ENCODE data around the gene TNFRSF4.

The TNFRSF4 gene

DNA sequence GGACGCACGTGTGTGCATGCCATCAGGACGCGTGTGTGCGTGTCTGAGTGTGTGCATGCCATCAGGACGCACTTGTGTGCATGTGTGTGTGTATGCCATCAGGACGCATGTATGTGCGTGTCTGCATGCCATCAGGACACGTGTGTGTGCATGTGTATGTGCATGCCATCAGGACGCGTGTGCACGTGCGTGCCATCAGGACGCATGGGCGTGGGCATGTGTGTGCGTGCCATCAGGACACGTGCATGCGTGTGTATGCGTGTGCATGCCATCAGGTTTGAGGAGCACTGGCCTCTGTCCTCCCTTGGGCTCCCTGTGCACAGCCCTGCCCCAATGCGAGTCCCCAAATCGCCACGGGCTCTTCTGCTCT lies 45.2 kb upstream of the TNFRSF4 start:
- Histone ChIP-seq H3K27me3 (replicated peaks in 2 of 5; ENCODE audit: control insufficient read depth in 4 of 5, insufficient read depth in 5 of 5, low read length in 4 of 5) (no peaks in the 10 kb centered on the region), H3K36me3 (ENCODE audit: control insufficient read depth in 4 of 4, insufficient read depth in 4 of 4, low read length in 3 of 4) (peaks cover 0 to 85% (median 49%) of the 10 kb centered on the region in 4 experiments), H3K27ac (ENCODE audit: insufficient read depth in 1 of 2, low read depth in 1 of 2, low read length in 2 of 2, poor library complexity in 1 of 2, severe bottlenecking in 2 of 2) (no peak overlapping the region), H3K4me1 (ENCODE audit: control extremely low read depth in 1 of 4, control insufficient read depth in 4 of 4, insufficient read depth in 4 of 4, low read length in 3 of 4) (peaks cover 0 to 6% (median 4%) of the 10 kb centered on the region in 4 experiments), H3K4me3 (ENCODE audit: control insufficient read depth in 1 of 7, extremely low read depth in 1 of 7, insufficient read depth in 4 of 7, low read depth in 2 of 7, low read length in 6 of 7) (no peak overlapping the region), H3K9me3 (ENCODE audit: control extremely low read depth in 1 of 5, control insufficient read depth in 4 of 5, insufficient read depth in 2 of 5, low read depth in 1 of 5, low read length in 4 of 5) (no peaks in the 10 kb centered on the region)
- ChIA-PET CTCF (interaction anchor here (3.5 kb wide), 1 partner anchor 12 kb away, joined by 10 read pairs; no protein-coding TSS in a partner anchor), POLR2A (no interaction called here)
- WGBS (ENCODE audit: insufficient coverage), result 97% methylated on average over 21 of the region's 22 CpGs
- DNase-seq, result no peak

- no peak overlapping the region for H3K27ac ChIP-seq (ENCODE audit: insufficient read depth in 1 of 2, low read depth in 1 of 2, low read length in 2 of 2, poor library complexity in 1 of 2, severe bottlenecking in 2 of 2)
- ChIA-PET POLR2A (no interaction called here), CTCF (interaction anchor here (0.7 to 1.5 kb wide), 2 partner anchors 135 to 136 kb away, joined by 3 to 8 read pairs; no protein-coding TSS in a partner anchor)
- no peaks in the 10 kb centered on the region for H3K27me3 ChIP-seq (replicated peaks in 2 of 5; ENCODE audit: control insufficient read depth in 4 of 5, insufficient read depth in 5 of 5, low read length in 4 of 5)
- peaks cover 5 to 79% (median 44%) of the 10 kb centered on the region in 4 experiments for H3K36me3 ChIP-seq (ENCODE audit: control insufficient read depth in 4 of 4, insufficient read depth in 4 of 4, low read length in 3 of 4)
- over 99% methylated on average over 18 of the region's 31 CpGs for WGBS (ENCODE audit: insufficient coverage)
- H3K4me1 ChIP-seq (ENCODE audit: control extremely low read depth in 1 of 4, control insufficient read depth in 4 of 4, insufficient read depth in 4 of 4, low read length in 3 of 4), result peaks cover 0 to 6% (median 4%) of the 10 kb centered on the region in 4 experiments
- no peak for DNase-seq
- no peaks in the 10 kb centered on the region for H3K9me3 ChIP-seq (ENCODE audit: control extremely low read depth in 1 of 5, control insufficient read depth in 4 of 5, insufficient read depth in 2 of 5, low read depth in 1 of 5, low read length in 4 of 5)
- no peak overlapping the region for H3K4me3 ChIP-seq (ENCODE audit: control insufficient read depth in 1 of 7, extremely low read depth in 1 of 7, insufficient read depth in 4 of 7, low read depth in 2 of 7, low read length in 6 of 7)
Observed at GRCh38 chr1:1256956-1257871, 43.3 kb upstream of the TNFRSF4 start.

DNA sequence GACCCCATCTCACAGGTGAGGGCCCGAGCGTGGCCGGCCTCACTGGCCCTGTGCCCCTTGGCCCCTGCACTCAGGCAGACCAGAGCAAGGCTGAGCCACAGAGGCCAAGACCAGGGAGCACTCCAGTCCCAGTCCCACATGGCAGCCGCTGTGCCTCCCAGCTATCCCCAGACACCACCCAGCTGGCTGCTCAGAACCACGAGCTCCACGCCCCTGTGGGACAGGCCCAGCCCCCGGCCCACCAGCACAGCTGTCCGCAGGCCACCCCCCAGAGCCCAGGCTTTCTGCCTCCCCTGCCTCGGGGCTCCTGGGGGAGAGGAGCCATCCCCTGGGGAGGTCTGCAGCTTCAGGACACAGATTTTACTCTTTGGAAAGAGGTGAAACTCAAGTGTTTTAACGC lies 41.7 kb upstream of the TNFRSF4 start:
- ChIA-PET CTCF (interaction anchor here (1.6 kb wide), 1 partner anchor 133 kb away, joined by 8 read pairs; no protein-coding TSS in a partner anchor), POLR2A (no interaction called here)
- H3K4me3 ChIP-seq (ENCODE audit: control insufficient read depth in 1 of 7, extremely low read depth in 1 of 7, insufficient read depth in 4 of 7, low read depth in 2 of 7, low read length in 6 of 7), result no peak overlapping the region
- 100% methylated on average over 8 of the region's 10 CpGs for WGBS (ENCODE audit: insufficient coverage)
- H3K4me1 ChIP-seq (ENCODE audit: control extremely low read depth in 1 of 4, control insufficient read depth in 4 of 4, insufficient read depth in 4 of 4, low read length in 3 of 4), result peaks cover 0 to 6% (median 5%) of the 10 kb centered on the region in 4 experiments
- H3K36me3 ChIP-seq (ENCODE audit: control insufficient read depth in 4 of 4, insufficient read depth in 4 of 4, low read length in 3 of 4), result peaks cover 5 to 67% (median 39%) of the 10 kb centered on the region in 4 experiments
- H3K27ac ChIP-seq (ENCODE audit: insufficient read depth in 1 of 2, low read depth in 1 of 2, low read length in 2 of 2, poor library complexity in 1 of 2, severe bottlenecking in 2 of 2), result no peak overlapping the region
- no peaks in the 10 kb centered on the region for H3K9me3 ChIP-seq (ENCODE audit: control extremely low read depth in 1 of 5, control insufficient read depth in 4 of 5, insufficient read depth in 2 of 5, low read depth in 1 of 5, low read length in 4 of 5)
- DNase-seq, result no peak
- H3K27me3 ChIP-seq (replicated peaks in 2 of 5; ENCODE audit: control insufficient read depth in 4 of 5, insufficient read depth in 5 of 5, low read length in 4 of 5), result no peaks in the 10 kb centered on the region

GRCh38 chr1:1255078-1255477 lies 41.1 kb upstream of the TNFRSF4 start:
- no peak overlapping the region for H3K4me3 ChIP-seq (ENCODE audit: control insufficient read depth in 1 of 7, extremely low read depth in 1 of 7, insufficient read depth in 4 of 7, low read depth in 2 of 7, low read length in 6 of 7)
- H3K9me3 ChIP-seq (ENCODE audit: control extremely low read depth in 1 of 5, control insufficient read depth in 4 of 5, insufficient read depth in 2 of 5, low read depth in 1 of 5, low read length in 4 of 5), result no peaks in the 10 kb centered on the region
- ChIA-PET CTCF (interaction anchor here (0.9 to 1.6 kb wide), 3 partner anchors 133 to 240 kb away, joined by 3 to 8 read pairs (median 3); no protein-coding TSS in a partner anchor), POLR2A (interaction anchor here (1.1 kb wide), 1 partner anchor 148 kb away, joined by 5 read pairs; no protein-coding TSS in a partner anchor)
- WGBS (ENCODE audit: insufficient coverage), result 97% methylated on average over 26 of the region's 26 CpGs
- H3K4me1 ChIP-seq (ENCODE audit: control extremely low read depth in 1 of 4, control insufficient read depth in 4 of 4, insufficient read depth in 4 of 4, low read length in 3 of 4), result peaks cover 0 to 9% (median 5%) of the 10 kb centered on the region in 4 experiments
- no peak for DNase-seq
- H3K36me3 ChIP-seq (ENCODE audit: control insufficient read depth in 4 of 4, insufficient read depth in 4 of 4, low read length in 3 of 4), result peaks cover 5 to 62% (median 37%) of the 10 kb centered on the region in 4 experiments
- H3K27ac ChIP-seq (ENCODE audit: insufficient read depth in 1 of 2, low read depth in 1 of 2, low read length in 2 of 2, poor library complexity in 1 of 2, severe bottlenecking in 2 of 2), result no peak overlapping the region
- no peaks in the 10 kb centered on the region for H3K27me3 ChIP-seq (replicated peaks in 2 of 5; ENCODE audit: control insufficient read depth in 4 of 5, insufficient read depth in 5 of 5, low read length in 4 of 5)

- POLR2A ChIA-PET, result interaction anchor here (1.1 kb wide), 1 partner anchor 148 kb away, joined by 5 read pairs; no protein-coding TSS in a partner anchor
Observed at GRCh38 chr1:1254667-1254998, 40.7 kb upstream of the TNFRSF4 start.

GRCh38 chr1:1253972-1254666 lies 40.2 kb upstream of the TNFRSF4 start:
- 98% methylated on average over 45 of the region's 50 CpGs for WGBS (ENCODE audit: insufficient coverage)
- Histone ChIP-seq H3K4me3 (ENCODE audit: control insufficient read depth in 1 of 7, extremely low read depth in 1 of 7, insufficient read depth in 4 of 7, low read depth in 2 of 7, low read length in 6 of 7) (no peak overlapping the region), H3K4me1 (ENCODE audit: control extremely low read depth in 1 of 4, control insufficient read depth in 4 of 4, insufficient read depth in 4 of 4, low read length in 3 of 4) (peaks cover 0 to 9% (median 5%) of the 10 kb centered on the region in 4 experiments), H3K9me3 (ENCODE audit: control extremely low read depth in 1 of 5, control insufficient read depth in 4 of 5, insufficient read depth in 2 of 5, low read depth in 1 of 5, low read length in 4 of 5) (no peaks in the 10 kb centered on the region), H3K27me3 (replicated peaks in 2 of 5; ENCODE audit: control insufficient read depth in 4 of 5, insufficient read depth in 5 of 5, low read length in 4 of 5) (no peaks in the 10 kb centered on the region), H3K36me3 (ENCODE audit: control insufficient read depth in 4 of 4, insufficient read depth in 4 of 4, low read length in 3 of 4) (peaks cover 5 to 53% (median 31%) of the 10 kb centered on the region in 4 experiments), H3K27ac (ENCODE audit: insufficient read depth in 1 of 2, low read depth in 1 of 2, low read length in 2 of 2, poor library complexity in 1 of 2, severe bottlenecking in 2 of 2) (no peak overlapping the region)
- ChIA-PET CTCF (interaction anchor here (0.9 to 4.8 kb wide), 4 partner anchors 132 to 239 kb away, joined by 3 to 60 read pairs (median 6); no protein-coding TSS in a partner anchor), POLR2A (interaction anchor here (1.1 kb wide), 1 partner anchor 147 kb away, joined by 5 read pairs; no protein-coding TSS in a partner anchor)
- no peak for DNase-seq

More at GRCh38 chr1:1254667-1254998, 40.7 kb upstream of the TNFRSF4 start:
- no peak overlapping the region for H3K27ac ChIP-seq (ENCODE audit: insufficient read depth in 1 of 2, low read depth in 1 of 2, low read length in 2 of 2, poor library complexity in 1 of 2, severe bottlenecking in 2 of 2)
- CTCF ChIA-PET, result interaction anchor here (0.9 to 1.6 kb wide), 3 partner anchors 132 to 239 kb away, joined by 3 to 8 read pairs (median 3); no protein-coding TSS in a partner anchor
- peaks cover 5 to 58% (median 33%) of the 10 kb centered on the region in 4 experiments for H3K36me3 ChIP-seq (ENCODE audit: control insufficient read depth in 4 of 4, insufficient read depth in 4 of 4, low read length in 3 of 4)
- H3K4me3 ChIP-seq (ENCODE audit: control insufficient read depth in 1 of 7, extremely low read depth in 1 of 7, insufficient read depth in 4 of 7, low read depth in 2 of 7, low read length in 6 of 7), result no peak overlapping the region
- peaks cover 0 to 9% (median 5%) of the 10 kb centered on the region in 4 experiments for H3K4me1 ChIP-seq (ENCODE audit: control extremely low read depth in 1 of 4, control insufficient read depth in 4 of 4, insufficient read depth in 4 of 4, low read length in 3 of 4)
- no peaks in the 10 kb centered on the region for H3K9me3 ChIP-seq (ENCODE audit: control extremely low read depth in 1 of 5, control insufficient read depth in 4 of 5, insufficient read depth in 2 of 5, low read depth in 1 of 5, low read length in 4 of 5)
- no peak for DNase-seq
- 95% methylated on average over 12 of the region's 21 CpGs for WGBS (ENCODE audit: insufficient coverage)
- no peaks in the 10 kb centered on the region for H3K27me3 ChIP-seq (replicated peaks in 2 of 5; ENCODE audit: control insufficient read depth in 4 of 5, insufficient read depth in 5 of 5, low read length in 4 of 5)
